Measurements from ENCODE around the gene TFAP2E.

Gene TFAP2E

GRCh38 chr1:35554266-35555211, 18.6 kb upstream of the TFAP2E start:
- TF ChIP-seq CTCF (IDR thresholded peaks at IDR 0.05) = no peak
- Mint-ChIP-seq H3K27me3 (ENCODE audit: low read depth, poor library complexity) (no peaks in the 10 kb centered on the region), H3K27ac (no peak overlapping the region), H3K9me3 (no peaks in the 10 kb centered on the region), H3K4me1 (peaks cover 39% of the 10 kb centered on the region), H3K36me3 (ENCODE audit: low read depth) (peaks cover 20% of the 10 kb centered on the region), H3K4me3 (no peak overlapping the region)
- no peak for DNase-seq

GRCh38 chr1:35555212-35555584, 17.9 kb upstream of the TFAP2E start:
- TF ChIP-seq CTCF (IDR thresholded peaks at IDR 0.05) = no peak
- Mint-ChIP-seq H3K27me3 (ENCODE audit: low read depth, poor library complexity) (no peaks in the 10 kb centered on the region), H3K4me1 (peaks cover 44% of the 10 kb centered on the region), H3K9me3 (no peaks in the 10 kb centered on the region), H3K27ac (no peak overlapping the region), H3K36me3 (ENCODE audit: low read depth) (peaks cover 20% of the 10 kb centered on the region), H3K4me3 (peak overlapping the region; percentile 98)
- DNase-seq = no peak

GRCh38 chr1:35555601-35556477, 17.3 kb upstream of the TFAP2E start:
- H3K27me3 Mint-ChIP-seq (ENCODE audit: low read depth, poor library complexity) = no peaks in the 10 kb centered on the region
- no peaks in the 10 kb centered on the region for H3K9me3 Mint-ChIP-seq
- no peak overlapping the region for H3K27ac Mint-ChIP-seq
- peaks cover 44% of the 10 kb centered on the region for H3K4me1 Mint-ChIP-seq
- DNase-seq = no peak
- TF ChIP-seq CTCF (IDR thresholded peaks at IDR 0.05) = no peak
- H3K36me3 Mint-ChIP-seq (ENCODE audit: low read depth) = peaks cover 20% of the 10 kb centered on the region
- H3K4me3 Mint-ChIP-seq = peak overlapping the region; percentile 98

- Mint-ChIP-seq H3K9me3 (no peaks in the 10 kb centered on the region), H3K27me3 (ENCODE audit: low read depth, poor library complexity) (no peaks in the 10 kb centered on the region), H3K27ac (no peak overlapping the region), H3K4me1 (peaks cover 49% of the 10 kb centered on the region), H3K36me3 (ENCODE audit: low read depth) (peaks cover 19% of the 10 kb centered on the region), H3K4me3 (peak overlapping the region; percentile 98)
- no peak for DNase-seq
- no peak for TF ChIP-seq CTCF (IDR thresholded peaks at IDR 0.05)
Observed at GRCh38 chr1:35556484-35557117, 16.5 kb upstream of the TFAP2E start.

GRCh38 chr1:35557118-35557610, 15.9 kb upstream of the TFAP2E start, which contains the start of gene KIAA0319L:
Gene KIAA0319L, minus strand, starts transcription at chr1:35557403. Its CDS starts 2,912 bp downstream, at chr1:35554491.
- H3K27ac Mint-ChIP-seq = peak within 1 kb of the TSS; percentile 98
- H3K9me3 Mint-ChIP-seq = no peaks in the 10 kb centered on the region
- DNase-seq = peak; percentile 84
- H3K4me3 Mint-ChIP-seq = peak within 1 kb of the TSS; percentile 98
- peaks cover 50% of the 10 kb centered on the region for H3K4me1 Mint-ChIP-seq
- peaks cover 13% of the 10 kb centered on the region for H3K36me3 Mint-ChIP-seq (ENCODE audit: low read depth)
- no peak for TF ChIP-seq CTCF (IDR thresholded peaks at IDR 0.05)
- no peaks in the 10 kb centered on the region for H3K27me3 Mint-ChIP-seq (ENCODE audit: low read depth, poor library complexity)
